ENCODE results near the gene ZSCAN31.

DNA sequence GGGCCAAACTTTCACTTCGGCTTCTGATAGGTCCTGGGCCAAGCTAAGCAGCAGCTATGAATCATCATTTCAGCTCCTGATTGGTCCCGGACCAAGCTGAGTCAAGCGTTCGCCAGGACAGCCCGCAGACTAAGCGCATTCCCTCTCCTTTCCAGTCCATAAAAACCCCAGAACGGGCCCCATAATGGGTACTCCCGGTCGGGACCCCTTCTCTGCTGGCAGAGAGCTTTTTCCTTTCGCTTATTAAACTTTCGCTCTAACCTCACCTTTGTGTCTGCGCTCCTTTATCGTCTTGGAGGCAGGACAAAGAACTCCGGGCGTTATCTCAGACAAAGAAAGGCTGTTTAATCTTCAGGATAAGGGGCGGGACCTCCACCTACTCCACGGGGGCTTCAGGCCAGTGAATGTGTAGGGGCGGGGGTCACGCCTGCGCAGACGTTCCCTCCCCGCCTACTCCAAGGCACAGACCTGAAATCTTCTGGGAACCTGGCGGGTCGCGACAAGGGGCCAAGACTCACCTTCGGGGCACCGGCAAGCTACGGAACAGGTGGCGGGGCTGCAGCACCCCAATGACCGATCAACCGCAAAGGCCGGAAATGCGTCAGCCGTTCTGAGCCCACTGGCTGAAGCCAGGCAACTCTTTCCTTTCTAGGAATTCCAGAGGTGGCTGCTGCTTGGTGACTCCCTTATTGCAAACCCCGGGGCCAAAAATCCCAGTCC is at the start of gene ZSCAN31:
- TF ChIP-seq, protein P1, sequence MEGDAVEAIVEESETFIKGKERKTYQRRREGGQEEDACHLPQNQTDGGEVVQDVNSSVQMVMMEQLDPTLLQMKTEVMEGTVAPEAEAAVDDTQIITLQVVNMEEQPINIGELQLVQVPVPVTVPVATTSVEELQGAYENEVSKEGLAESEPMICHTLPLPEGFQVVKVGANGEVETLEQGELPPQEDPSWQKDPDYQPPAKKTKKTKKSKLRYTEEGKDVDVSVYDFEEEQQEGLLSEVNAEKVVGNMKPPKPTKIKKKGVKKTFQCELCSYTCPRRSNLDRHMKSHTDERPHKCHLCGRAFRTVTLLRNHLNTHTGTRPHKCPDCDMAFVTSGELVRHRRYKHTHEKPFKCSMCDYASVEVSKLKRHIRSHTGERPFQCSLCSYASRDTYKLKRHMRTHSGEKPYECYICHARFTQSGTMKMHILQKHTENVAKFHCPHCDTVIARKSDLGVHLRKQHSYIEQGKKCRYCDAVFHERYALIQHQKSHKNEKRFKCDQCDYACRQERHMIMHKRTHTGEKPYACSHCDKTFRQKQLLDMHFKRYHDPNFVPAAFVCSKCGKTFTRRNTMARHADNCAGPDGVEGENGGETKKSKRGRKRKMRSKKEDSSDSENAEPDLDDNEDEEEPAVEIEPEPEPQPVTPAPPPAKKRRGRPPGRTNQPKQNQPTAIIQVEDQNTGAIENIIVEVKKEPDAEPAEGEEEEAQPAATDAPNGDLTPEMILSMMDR (IDR thresholded peaks at IDR 0.05; ENCODE audit: extremely low read depth in 1 of 2, insufficient read depth in 1 of 2, low read depth in 1 of 2, low read length in 2 of 2) = no peak
- TF ChIP-seq POLR2A (IDR thresholded peaks at IDR 0.05; ENCODE audit: low read depth, low read length) (peak; percentile 94), GATA2 (IDR thresholded peaks at IDR 0.05; ENCODE audit: insufficient read depth, insufficient read length, low read depth, low read length) (no peak), POLR2AphosphoS5 (IDR thresholded peaks at IDR 0.05; ENCODE audit: insufficient read depth, low read depth, low read length) (peak; percentile 57), EZH2 (IDR thresholded peaks at IDR 0.05; ENCODE audit: borderline replicate concordance, low read depth, low read length, severe bottlenecking) (no peak), MYC (IDR thresholded peaks at IDR 0.05; ENCODE audit: low read depth, low read length) (no peak)
